NT2/D1 (cell line): ENCODE results near the gene NDUFAF2.

Source experiments
- SUZ12 ChIP-seq: IDR thresholded peaks from 2 replicates; pipeline ENCODE4 v1.6.1; 2011; ENCODE audit not compliant: insufficient read length, insufficient read depth; ENCODE audit errors: extremely low read depth
- YY1 ChIP-seq: IDR thresholded peaks from 2 replicates; pipeline ENCODE4 v1.6.1; 2011; ENCODE audit not compliant: insufficient read length, insufficient read depth
- ZNF274 ChIP-seq: IDR thresholded peaks from 2 replicates; pipeline ENCODE4 v1.6.1; 2011; ENCODE audit warnings: mild to moderate bottlenecking, low read depth, low read length

DNA sequence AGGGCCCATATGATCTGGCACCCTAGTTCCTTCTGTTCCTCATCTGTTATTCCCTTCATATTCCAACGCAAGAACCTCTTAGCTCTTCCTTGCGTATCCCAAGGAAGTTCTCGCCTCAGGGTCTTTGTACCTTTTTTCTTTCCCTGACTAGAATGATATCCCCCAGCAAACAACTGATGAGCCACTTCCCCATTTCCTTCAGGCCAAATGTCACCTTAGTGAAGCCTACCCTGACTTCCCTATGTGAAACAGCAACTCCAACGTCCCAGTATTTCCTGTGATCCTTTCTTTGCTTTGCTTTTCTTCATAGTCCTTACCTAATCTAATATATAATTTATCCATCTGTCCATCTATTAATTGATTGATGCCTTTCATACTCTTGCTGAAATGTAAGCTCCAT is 48.0 kb upstream of the NDUFAF2 start:
- TF ChIP-seq YY1 (no peak), ZNF274 (no peak), SUZ12 (no peak)
